ENCODE results near the gene BHLHA15. TPM values are rescaled to one million over a fixed set of nuclear protein-coding genes. Genes with fewer than 3 reads are reported as not detected.

Gene BHLHA15
- total and polyA plus RNA-seq, 5 donors from 2014 or later: not detected

DNA sequence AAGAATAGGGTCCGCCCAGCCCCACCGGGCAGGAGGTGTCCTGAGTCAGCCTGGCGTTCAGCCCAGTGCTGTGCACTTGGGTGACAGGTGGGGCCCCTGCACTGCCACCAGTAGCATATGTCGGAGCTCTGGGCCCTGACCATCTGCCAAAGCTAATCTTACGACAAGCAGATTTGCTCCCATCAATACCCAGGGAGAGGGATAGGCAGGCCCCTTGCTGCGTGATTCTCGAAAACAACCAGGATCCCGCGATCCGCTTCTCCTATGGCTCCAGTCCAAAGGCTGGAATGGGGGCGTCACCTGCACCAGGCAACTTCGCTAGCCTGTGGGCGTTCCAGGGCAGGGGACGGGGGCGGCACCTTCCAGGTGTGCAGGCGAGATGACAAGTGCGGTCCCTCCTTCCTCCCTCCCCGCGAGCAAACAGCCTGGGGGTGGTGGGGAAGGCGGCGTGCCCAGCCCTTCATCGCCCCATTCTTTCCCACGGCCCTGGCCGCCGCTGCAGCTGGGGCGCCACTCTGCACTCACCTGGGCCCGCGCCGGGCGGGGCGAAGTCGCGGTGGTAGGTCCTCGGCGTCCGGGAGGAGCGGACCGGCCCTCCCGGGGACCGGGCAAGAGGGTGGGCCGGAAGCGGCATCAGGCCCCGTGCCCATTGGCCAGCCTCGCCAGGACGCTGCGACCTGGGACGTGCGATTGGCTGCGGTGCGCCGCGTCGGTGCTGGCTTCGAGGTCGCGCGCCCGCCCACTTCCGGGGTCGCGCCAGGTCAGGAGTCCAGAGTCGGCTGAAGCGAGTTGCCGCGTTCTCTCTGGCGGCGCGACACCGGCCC, 40.6 kb downstream of the BHLHA15 start, which contains the start of gene TECPR1:
TSS of gene TECPR1 (minus strand) at position 632 of the 824 bp plus-strand sequence. CDS start 6,086 bp downstream, outside the sequence.
- Mint-ChIP-seq H3K27ac (peak within 1 kb of the TSS; percentile 97 to 99 (median 99)), H3K4me3 (peak within 1 kb of the TSS; percentile 94 to 99 (median 97)), H3K9me3 (no peaks in the 10 kb centered on the region), H3K4me1 (peaks cover 23 to 82% (median 43%) of the 10 kb centered on the region in 4 donors), H3K27me3 (no peaks in the 10 kb centered on the region), H3K36me3 (peaks cover 22% of the 10 kb centered on the region)
- H3K9me3 ChIP-seq (ENCODE audit: control insufficient read depth in 2 of 2, low read length in 2 of 2): no peaks in the 10 kb centered on the region
- no peaks in the 10 kb centered on the region for H3K27me3 ChIP-seq (ENCODE audit: control insufficient read depth, insufficient read depth, low read length)
- ATAC-seq (ENCODE audit: low read depth in 2 of 2) (peak; percentile 83 to 85), DNase-seq (peak; percentile 87 to 95 (median 92))
- peaks cover 56% of the 10 kb centered on the region for H3K4me1 ChIP-seq (ENCODE audit: control insufficient read depth, insufficient read depth, low read length, poor library complexity, severe bottlenecking)
- peak within 1 kb of the TSS; percentile 86 for H3K4me3 ChIP-seq (ENCODE audit: low read depth, low read length)
- peaks cover 11% of the 10 kb centered on the region for H3K36me3 ChIP-seq (ENCODE audit: control insufficient read depth, insufficient read depth, low read length)
- peak within 1 kb of the TSS; percentile 92 for H3K27ac ChIP-seq (ENCODE audit: insufficient read depth, low read length, poor library complexity, severe bottlenecking)

- H3K36me3 Mint-ChIP-seq: peaks cover 22% of the 10 kb centered on the region
- Histone ChIP-seq H3K36me3 (ENCODE audit: control insufficient read depth, insufficient read depth, low read length) (peaks cover 11% of the 10 kb centered on the region), H3K27me3 (ENCODE audit: control insufficient read depth, insufficient read depth, low read length) (no peaks in the 10 kb centered on the region), H3K27ac (ENCODE audit: insufficient read depth, low read length, poor library complexity, severe bottlenecking) (peak overlapping the region; percentile 92), H3K4me1 (ENCODE audit: control insufficient read depth, insufficient read depth, low read length, poor library complexity, severe bottlenecking) (peaks cover 56% of the 10 kb centered on the region), H3K4me3 (ENCODE audit: low read depth, low read length) (peak overlapping the region; percentile 86), H3K9me3 (ENCODE audit: control insufficient read depth in 2 of 2, low read length in 2 of 2) (no peaks in the 10 kb centered on the region)
- no peaks in the 10 kb centered on the region for H3K27me3 Mint-ChIP-seq
- peak overlapping the region; percentile 94 to 99 (median 97) for H3K4me3 Mint-ChIP-seq
- H3K27ac Mint-ChIP-seq: peak overlapping the region; percentile 97 to 99 (median 99)
- ATAC-seq (ENCODE audit: low read depth in 2 of 2) (peak; percentile 7), DNase-seq (no peak)
- no peaks in the 10 kb centered on the region for H3K9me3 Mint-ChIP-seq
- H3K4me1 Mint-ChIP-seq: peaks cover 23 to 79% (median 44%) of the 10 kb centered on the region in 4 donors
Measured at GRCh38 chr7:98252425-98253054, 41.3 kb downstream of the BHLHA15 start.

GRCh38 chr7:98254516-98254915, 43.3 kb downstream of the BHLHA15 start:
- no peak for DNase-seq
- no peaks in the 10 kb centered on the region for H3K9me3 ChIP-seq (ENCODE audit: control insufficient read depth in 2 of 2, low read length in 2 of 2)
- Mint-ChIP-seq H3K27ac (peak overlapping the region in 1 of 3 donors; percentile 54), H3K9me3 (peaks cover 0 to 3% (median 0%) of the 10 kb centered on the region in 7 donors), H3K27me3 (no peaks in the 10 kb centered on the region), H3K36me3 (peaks cover 25% of the 10 kb centered on the region), H3K4me3 (peak overlapping the region; percentile 33 to 93 (median 64)), H3K4me1 (peaks cover 17 to 65% (median 35%) of the 10 kb centered on the region in 4 donors)
- peaks cover 14% of the 10 kb centered on the region for H3K36me3 ChIP-seq (ENCODE audit: control insufficient read depth, insufficient read depth, low read length)
- no peaks in the 10 kb centered on the region for H3K27me3 ChIP-seq (ENCODE audit: control insufficient read depth, insufficient read depth, low read length)
- peaks cover 40% of the 10 kb centered on the region for H3K4me1 ChIP-seq (ENCODE audit: control insufficient read depth, insufficient read depth, low read length, poor library complexity, severe bottlenecking)
- no peak for ATAC-seq (ENCODE audit: low read depth in 2 of 2)
- H3K27ac ChIP-seq (ENCODE audit: insufficient read depth, low read length, poor library complexity, severe bottlenecking): no peak overlapping the region
- no peak overlapping the region for H3K4me3 ChIP-seq (ENCODE audit: low read depth, low read length)

- H3K4me1 ChIP-seq (ENCODE audit: control insufficient read depth, insufficient read depth, low read length, poor library complexity, severe bottlenecking): peaks cover 35% of the 10 kb centered on the region
- H3K4me3 ChIP-seq (ENCODE audit: low read depth, low read length): no peak overlapping the region
- DNase-seq (peak in 2 of 3 donors; percentile 23 to 92), ATAC-seq (ENCODE audit: low read depth in 2 of 2) (no peak)
- Mint-ChIP-seq H3K9me3 (peaks cover 0 to 3% (median 0%) of the 10 kb centered on the region in 7 donors), H3K4me1 (peaks cover 17 to 60% (median 30%) of the 10 kb centered on the region in 4 donors), H3K36me3 (peaks cover 25% of the 10 kb centered on the region), H3K27me3 (no peaks in the 10 kb centered on the region), H3K4me3 (peak overlapping the region; percentile 33 to 93 (median 50)), H3K27ac (peak overlapping the region; percentile 9 to 54 (median 31))
- H3K9me3 ChIP-seq (ENCODE audit: control insufficient read depth in 2 of 2, low read length in 2 of 2): no peaks in the 10 kb centered on the region
- no peak overlapping the region for H3K27ac ChIP-seq (ENCODE audit: insufficient read depth, low read length, poor library complexity, severe bottlenecking)
- H3K27me3 ChIP-seq (ENCODE audit: control insufficient read depth, insufficient read depth, low read length): no peaks in the 10 kb centered on the region
- H3K36me3 ChIP-seq (ENCODE audit: control insufficient read depth, insufficient read depth, low read length): peaks cover 14% of the 10 kb centered on the region
Measured at GRCh38 chr7:98254951-98255610, 43.8 kb downstream of the BHLHA15 start.

DNA sequence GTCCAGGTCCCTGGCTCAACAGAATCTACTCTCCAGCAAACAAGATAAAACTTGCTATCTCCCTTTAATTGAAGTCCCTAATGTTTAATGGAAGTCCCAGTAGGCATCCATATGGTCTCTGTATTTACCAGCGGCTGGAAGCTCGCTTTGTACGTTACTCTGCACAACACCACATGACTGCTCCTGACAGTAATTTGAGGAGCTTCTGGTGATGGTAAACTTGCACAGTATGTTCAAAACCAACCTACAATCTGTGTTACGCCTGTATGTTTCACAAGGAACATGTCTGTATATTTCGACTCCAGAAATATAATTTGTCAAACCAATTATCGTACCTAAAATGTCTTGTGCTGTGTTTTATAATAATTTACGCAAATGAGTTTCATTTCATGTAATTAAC, 45.2 kb downstream of the BHLHA15 start:
- peak overlapping the region in 1 of 4 donors; percentile 58 for H3K4me3 Mint-ChIP-seq
- peaks cover 12 to 47% (median 23%) of the 10 kb centered on the region in 4 donors for H3K4me1 Mint-ChIP-seq
- Histone ChIP-seq H3K4me1 (ENCODE audit: control insufficient read depth, insufficient read depth, low read length, poor library complexity, severe bottlenecking) (peaks cover 21% of the 10 kb centered on the region), H3K27ac (ENCODE audit: insufficient read depth, low read length, poor library complexity, severe bottlenecking) (no peak overlapping the region), H3K4me3 (ENCODE audit: low read depth, low read length) (no peak overlapping the region), H3K27me3 (ENCODE audit: control insufficient read depth, insufficient read depth, low read length) (no peaks in the 10 kb centered on the region), H3K36me3 (ENCODE audit: control insufficient read depth, insufficient read depth, low read length) (peaks cover 23% of the 10 kb centered on the region), H3K9me3 (ENCODE audit: control insufficient read depth in 2 of 2, low read length in 2 of 2) (no peaks in the 10 kb centered on the region)
- H3K9me3 Mint-ChIP-seq: peaks cover 0 to 3% (median 0%) of the 10 kb centered on the region in 7 donors
- H3K36me3 Mint-ChIP-seq: peaks cover 29% of the 10 kb centered on the region
- ATAC-seq (ENCODE audit: low read depth in 2 of 2): no peak
- no peak for DNase-seq
- peak overlapping the region in 1 of 3 donors; percentile 32 for H3K27ac Mint-ChIP-seq
- H3K27me3 Mint-ChIP-seq: no peaks in the 10 kb centered on the region

- no peaks in the 10 kb centered on the region for H3K9me3 ChIP-seq (ENCODE audit: control insufficient read depth in 2 of 2, low read length in 2 of 2)
- H3K27ac ChIP-seq (ENCODE audit: insufficient read depth, low read length, poor library complexity, severe bottlenecking): no peak overlapping the region
- H3K4me1 Mint-ChIP-seq: peaks cover 11 to 40% (median 20%) of the 10 kb centered on the region in 4 donors
- no peak overlapping the region for H3K4me3 ChIP-seq (ENCODE audit: low read depth, low read length)
- peaks cover 0 to 3% (median 0%) of the 10 kb centered on the region in 7 donors for H3K9me3 Mint-ChIP-seq
- DNase-seq (no peak), ATAC-seq (ENCODE audit: low read depth in 2 of 2) (no peak)
- peaks cover 34% of the 10 kb centered on the region for H3K36me3 Mint-ChIP-seq
- peaks cover 15% of the 10 kb centered on the region for H3K4me1 ChIP-seq (ENCODE audit: control insufficient read depth, insufficient read depth, low read length, poor library complexity, severe bottlenecking)
- no peaks in the 10 kb centered on the region for H3K27me3 Mint-ChIP-seq
- H3K4me3 Mint-ChIP-seq: no peak overlapping the region
- no peaks in the 10 kb centered on the region for H3K27me3 ChIP-seq (ENCODE audit: control insufficient read depth, insufficient read depth, low read length)
- peaks cover 28% of the 10 kb centered on the region for H3K36me3 ChIP-seq (ENCODE audit: control insufficient read depth, insufficient read depth, low read length)
- no peak overlapping the region for H3K27ac Mint-ChIP-seq
Measured at GRCh38 chr7:98257701-98258100, 46.5 kb downstream of the BHLHA15 start.

Measured in CD4-positive, CD25-positive, alpha-beta regulatory T cell (primary cell).